Measurements from ENCODE around the gene NOL11. TPM values are rescaled to one million over a fixed set of nuclear protein-coding genes. Genes with fewer than 3 reads are reported as not detected.
"Not testable (repeated sequence)": the region's sequence is repeated elsewhere in the genome, so short reads cannot be mapped to it uniquely, and the experiment has no call there.

The NOL11 gene
- polyA plus RNA-seq, 6 donors from 2014 or later, result 22.6 to 34.2 (median 27.7) TPM

DNA sequence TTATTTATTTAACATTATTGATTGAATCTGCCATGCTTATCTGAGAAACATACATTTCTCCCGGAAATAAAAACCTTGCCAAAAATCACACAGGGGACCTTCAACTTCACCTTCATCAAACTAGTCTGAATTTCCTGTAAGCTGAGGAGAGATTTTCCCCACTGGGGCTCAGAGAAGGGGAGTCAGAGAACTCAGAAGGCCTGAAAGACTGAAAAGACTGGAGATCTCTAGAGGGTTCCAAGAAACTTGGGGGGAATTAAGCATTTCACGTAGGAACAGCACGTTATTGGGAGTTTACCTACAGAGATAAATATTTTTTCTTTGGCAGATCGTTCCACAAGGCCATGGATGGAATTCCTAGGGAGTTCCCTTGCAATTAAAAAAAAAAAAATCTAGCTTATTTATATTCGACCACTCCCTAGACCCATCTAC, 528 bp upstream of the NOL11 start:
- H3K36me3 Mint-ChIP-seq, result peaks cover 6 to 15% of the 10 kb centered on the region in 2 donors
- H3K27ac Mint-ChIP-seq, result peak overlapping the region; percentile 97 to 100 (median 99)
- peaks cover 16 to 28% (median 17%) of the 10 kb centered on the region in 3 donors for H3K4me1 Mint-ChIP-seq
- no peak for ATAC-seq (ENCODE audit: low read depth in 2 of 2)
- H3K4me3 Mint-ChIP-seq, result peak overlapping the region; percentile 97 to 100 (median 100)
- no peak for DNase-seq
- H3K27me3 Mint-ChIP-seq, result peaks cover 0 to 4% (median 0%) of the 10 kb centered on the region in 3 donors
- H3K9me3 Mint-ChIP-seq, result peaks cover 0 to 6% (median 0%) of the 10 kb centered on the region in 7 donors

DNA sequence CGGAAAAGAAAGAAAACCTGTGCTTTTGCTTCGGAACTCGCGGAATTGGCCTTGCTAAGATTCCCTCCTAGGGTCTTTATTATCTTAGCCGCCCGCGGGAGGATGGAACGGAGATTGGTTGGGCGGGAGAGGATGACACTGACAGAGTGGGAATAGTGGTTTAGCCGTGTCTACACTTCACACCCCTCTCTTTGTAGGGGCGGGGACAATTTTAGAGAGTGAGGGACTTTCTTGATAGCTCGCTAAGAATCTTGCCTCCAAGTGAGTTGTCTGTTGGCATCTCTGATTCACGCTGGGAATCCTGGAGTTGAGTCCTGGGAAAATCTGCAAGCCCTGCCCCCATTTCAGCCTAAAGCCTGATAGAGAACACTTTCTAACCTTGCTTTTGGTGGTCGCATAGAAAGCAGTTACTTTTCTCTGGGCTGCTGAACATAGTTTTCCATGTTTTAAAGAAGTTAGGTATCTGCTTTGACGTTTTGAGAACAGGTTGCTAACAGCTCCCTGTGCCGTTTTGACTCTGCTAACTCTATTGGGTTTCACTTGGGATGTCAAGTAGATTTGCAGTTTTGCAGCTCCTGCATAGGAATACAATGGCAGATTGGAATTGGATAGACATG, 697 bp downstream of the NOL11 start:
- Mint-ChIP-seq H3K36me3 (peaks cover 6 to 18% of the 10 kb centered on the region in 2 donors), H3K9me3 (peaks cover 0 to 2% (median 0%) of the 10 kb centered on the region in 7 donors), H3K27ac (peak overlapping the region; percentile 97 to 100 (median 99)), H3K27me3 (no peaks in the 10 kb centered on the region), H3K4me3 (peak overlapping the region; percentile 97 to 100 (median 100)), H3K4me1 (peaks cover 16 to 28% (median 17%) of the 10 kb centered on the region in 3 donors)
- peak in 1 of 2 donors; percentile 12 for ATAC-seq (ENCODE audit: low read depth in 2 of 2)
- no peak for DNase-seq

DNA sequence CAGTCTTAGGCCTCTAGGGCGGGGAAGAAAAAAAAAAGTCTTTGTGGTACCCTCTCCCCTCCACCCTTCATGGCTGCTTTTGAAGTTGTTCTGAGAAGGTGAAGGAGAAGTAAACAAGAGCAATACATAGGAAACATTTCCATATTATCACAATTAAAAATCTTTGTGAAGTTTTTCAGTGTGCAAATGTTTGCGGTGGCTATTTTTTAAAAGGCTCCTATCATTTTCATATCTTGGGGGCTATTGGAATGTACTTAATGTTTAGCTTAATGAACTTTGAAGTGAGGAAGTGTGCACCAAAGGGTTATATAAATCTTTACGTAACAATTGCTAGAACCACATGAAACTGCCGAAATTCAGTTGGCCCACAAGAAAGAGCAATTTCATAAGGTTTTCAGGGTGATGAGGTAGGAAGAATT, 7.6 kb downstream of the NOL11 start:
- Mint-ChIP-seq H3K4me3 (no peak overlapping the region), H3K4me1 (peaks cover 0 to 6% (median under 1%) of the 10 kb centered on the region in 3 donors), H3K27me3 (no peaks in the 10 kb centered on the region), H3K27ac (peak overlapping the region in 1 of 6 donors; percentile 42), H3K9me3 (no peaks in the 10 kb centered on the region), H3K36me3 (peaks cover 15 to 30% of the 10 kb centered on the region in 2 donors)
- ATAC-seq (ENCODE audit: low read depth in 2 of 2) (no peak), DNase-seq (no peak)

DNA sequence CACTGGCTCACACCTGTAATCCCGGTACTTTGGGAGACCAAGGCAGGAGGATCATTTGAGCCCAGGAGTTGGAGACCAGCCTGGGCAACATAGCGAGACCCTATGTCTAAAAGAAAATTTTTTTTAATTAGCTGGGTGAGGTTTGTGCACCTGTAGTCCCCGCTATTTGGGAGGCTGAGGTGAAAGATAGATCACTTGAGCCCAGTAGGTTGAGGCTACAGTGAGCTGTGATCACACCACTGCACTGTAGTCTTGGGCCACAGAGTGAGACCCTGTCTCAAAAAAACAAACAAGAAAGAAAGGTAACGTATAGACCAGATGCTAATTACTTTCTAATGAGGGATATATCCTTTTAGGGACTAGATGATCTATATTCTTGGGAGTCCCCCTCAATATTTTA, 8.1 kb downstream of the NOL11 start:
- H3K4me3 Mint-ChIP-seq, result no peak overlapping the region
- H3K36me3 Mint-ChIP-seq, result peaks cover 15 to 34% of the 10 kb centered on the region in 2 donors

DNA sequence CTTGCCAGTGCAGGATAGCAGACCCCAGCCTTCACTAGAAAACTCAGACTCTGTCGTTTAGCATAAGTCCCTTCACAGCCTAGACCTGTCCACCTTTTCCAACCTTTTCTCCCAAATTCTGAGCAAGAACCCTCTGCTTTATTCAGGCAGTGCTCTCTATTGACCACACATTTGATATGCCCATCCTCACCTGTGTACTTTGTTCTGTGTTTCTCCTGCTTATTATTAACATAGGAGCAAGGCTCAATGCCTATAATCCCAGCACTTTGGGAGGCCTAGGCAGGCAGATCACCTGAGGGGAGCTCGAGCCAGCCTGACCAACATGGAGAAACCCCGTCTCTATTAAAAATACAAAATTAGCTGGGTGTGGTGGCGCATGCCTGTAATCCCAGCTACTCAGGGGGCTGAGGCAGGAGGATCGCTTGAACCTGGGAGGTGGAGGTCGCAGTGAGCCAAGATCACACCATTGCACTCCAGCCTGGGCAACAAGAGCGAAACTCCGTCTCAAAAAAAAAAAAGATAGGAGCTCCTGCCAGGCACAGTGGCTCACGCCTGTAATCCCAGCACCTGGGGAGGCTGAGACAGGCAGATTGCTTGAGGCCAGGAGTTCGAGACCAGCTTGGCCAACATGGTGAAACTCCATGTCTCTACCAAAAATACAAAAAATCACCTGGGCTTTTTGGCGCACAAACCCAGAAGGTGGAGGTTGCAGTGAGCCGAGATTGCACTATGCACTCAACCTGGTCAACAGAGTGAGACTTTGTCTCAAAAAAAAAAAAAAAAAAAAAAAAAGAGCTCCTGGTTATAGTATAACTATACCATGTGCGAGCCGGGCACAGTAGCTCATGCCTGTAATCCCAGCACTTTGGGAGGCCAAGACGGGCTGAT, 9.7 kb downstream of the NOL11 start:
- Mint-ChIP-seq H3K36me3 (peaks cover 15 to 30% of the 10 kb centered on the region in 2 donors), H3K27ac (peak overlapping the region in 2 of 6 donors; percentile 26 to 60)
- not testable (repeated sequence) for H3K27me3 Mint-ChIP-seq; ATAC-seq (ENCODE audit: low read depth in 2 of 2); H3K9me3 Mint-ChIP-seq; DNase-seq; H3K4me1 Mint-ChIP-seq; H3K4me3 Mint-ChIP-seq

More for the DNA sequence above, 8.1 kb downstream of the NOL11 start:
- Mint-ChIP-seq H3K4me1 (peaks cover 0 to 6% (median 0%) of the 10 kb centered on the region in 3 donors), H3K27ac (peak overlapping the region in 2 of 6 donors; percentile 42 to 57), H3K9me3 (no peaks in the 10 kb centered on the region), H3K27me3 (no peaks in the 10 kb centered on the region)
- DNase-seq (no peak), ATAC-seq (ENCODE audit: low read depth in 2 of 2) (no peak)

DNA sequence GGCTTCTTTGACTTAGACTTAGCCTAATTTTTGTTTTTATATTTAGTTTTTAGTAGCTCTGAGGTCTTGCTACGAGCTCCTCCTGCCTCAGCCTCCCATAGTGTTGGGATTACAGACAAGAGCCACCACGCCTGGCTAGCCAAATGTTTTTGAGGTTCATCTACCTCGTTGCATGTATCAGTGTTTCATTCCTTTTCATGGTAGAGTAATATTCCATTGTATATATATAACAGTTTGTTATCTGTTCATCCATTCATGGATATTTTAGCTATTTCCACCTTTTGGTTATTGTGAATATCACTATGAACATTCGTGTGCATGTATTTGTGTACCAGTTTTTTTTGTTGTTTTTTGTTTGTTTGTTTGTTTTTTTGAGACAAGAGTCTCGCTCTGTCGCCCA, 12.2 kb downstream of the NOL11 start:
- no peak overlapping the region for H3K4me3 Mint-ChIP-seq
- peaks cover 15 to 41% of the 10 kb centered on the region in 2 donors for H3K36me3 Mint-ChIP-seq
- ATAC-seq (ENCODE audit: low read depth in 2 of 2) (no peak), DNase-seq (no peak)
- H3K4me1 Mint-ChIP-seq, result peaks cover 7 to 17% (median 14%) of the 10 kb centered on the region in 3 donors
- no peaks in the 10 kb centered on the region for H3K9me3 Mint-ChIP-seq
- H3K27ac Mint-ChIP-seq, result peak overlapping the region in 1 of 6 donors; percentile 84
- H3K27me3 Mint-ChIP-seq, result no peaks in the 10 kb centered on the region

DNA sequence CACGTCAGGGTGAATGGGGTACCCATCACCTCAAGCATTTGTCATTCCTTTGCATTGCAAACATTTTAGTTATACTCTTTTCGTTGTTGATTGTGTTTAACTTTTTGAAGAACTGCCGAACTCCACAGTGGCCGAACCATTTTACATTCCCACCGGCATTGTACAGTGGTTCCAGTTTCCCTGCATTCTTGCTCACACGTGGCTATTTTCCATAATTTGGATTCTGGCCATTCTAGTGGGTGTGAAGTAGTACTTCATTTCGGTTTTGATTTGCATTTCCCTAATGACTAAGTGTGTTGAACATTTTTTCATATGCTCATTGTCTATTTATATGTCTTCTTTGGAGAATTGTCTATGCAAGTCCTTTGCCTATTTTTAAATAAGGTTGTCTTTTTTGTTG, 13.0 kb downstream of the NOL11 start:
- peaks cover 7 to 17% (median 14%) of the 10 kb centered on the region in 3 donors for H3K4me1 Mint-ChIP-seq
- H3K27me3 Mint-ChIP-seq, result no peaks in the 10 kb centered on the region
- no peak overlapping the region for H3K27ac Mint-ChIP-seq
- no peak overlapping the region for H3K4me3 Mint-ChIP-seq
- H3K9me3 Mint-ChIP-seq, result no peaks in the 10 kb centered on the region
- DNase-seq, result no peak
- no peak for ATAC-seq (ENCODE audit: low read depth in 2 of 2)
- H3K36me3 Mint-ChIP-seq, result peaks cover 15 to 41% of the 10 kb centered on the region in 2 donors

DNA sequence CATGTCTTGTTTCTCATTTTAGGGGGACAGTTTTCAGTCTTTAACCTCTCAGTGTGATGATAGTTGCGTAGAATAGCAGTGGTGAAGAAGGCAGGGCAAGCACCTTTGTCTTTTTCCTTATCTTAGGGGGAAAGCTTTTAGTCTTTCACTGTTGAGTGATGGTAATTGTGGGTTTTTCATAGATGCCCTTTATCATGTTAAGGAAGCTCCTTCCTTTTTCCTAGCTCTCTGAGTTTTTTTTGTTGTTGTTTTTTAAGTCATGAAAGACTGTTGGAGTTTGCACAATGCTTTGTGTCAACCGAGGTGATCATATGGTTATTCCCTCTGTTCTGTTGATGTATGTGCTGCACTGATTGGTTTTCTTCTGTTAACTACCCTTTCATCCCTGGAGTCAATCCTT, 15.7 kb downstream of the NOL11 start:
- peaks cover 22 to 45% of the 10 kb centered on the region in 2 donors for H3K36me3 Mint-ChIP-seq
- no peaks in the 10 kb centered on the region for H3K27me3 Mint-ChIP-seq
- peaks cover 7 to 14% (median 13%) of the 10 kb centered on the region in 3 donors for H3K4me1 Mint-ChIP-seq
- DNase-seq (no peak), ATAC-seq (ENCODE audit: low read depth in 2 of 2) (no peak)
- H3K27ac Mint-ChIP-seq, result peak overlapping the region in 1 of 6 donors; percentile 3
- H3K4me3 Mint-ChIP-seq, result no peak overlapping the region
- H3K9me3 Mint-ChIP-seq, result no peaks in the 10 kb centered on the region

DNA sequence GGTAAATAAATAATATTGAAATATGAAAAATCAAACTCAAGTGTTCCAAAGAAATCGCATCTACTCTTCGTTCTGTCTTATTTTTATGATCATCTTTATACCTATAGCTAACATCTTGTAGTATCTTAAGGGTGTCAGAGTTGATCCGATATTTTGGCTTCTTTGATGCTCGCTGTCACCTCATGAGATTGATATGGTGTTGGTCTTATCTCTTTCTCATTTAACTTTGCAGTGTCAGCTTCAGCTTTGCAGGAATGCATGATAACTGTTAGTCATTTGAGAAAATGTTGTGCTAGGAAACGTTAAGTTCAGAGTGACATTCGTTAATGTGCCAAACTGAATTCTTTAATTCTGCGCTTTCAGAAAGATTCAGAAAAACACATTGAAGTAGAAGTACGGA, 19.4 kb downstream of the NOL11 start:
- Mint-ChIP-seq H3K4me1 (peaks cover 5 to 11% (median 10%) of the 10 kb centered on the region in 3 donors), H3K4me3 (no peak overlapping the region), H3K27me3 (no peaks in the 10 kb centered on the region), H3K36me3 (peaks cover 10 to 28% of the 10 kb centered on the region in 2 donors), H3K9me3 (no peaks in the 10 kb centered on the region), H3K27ac (no peak overlapping the region)
- ATAC-seq (ENCODE audit: low read depth in 2 of 2) (no peak), DNase-seq (no peak)

DNA sequence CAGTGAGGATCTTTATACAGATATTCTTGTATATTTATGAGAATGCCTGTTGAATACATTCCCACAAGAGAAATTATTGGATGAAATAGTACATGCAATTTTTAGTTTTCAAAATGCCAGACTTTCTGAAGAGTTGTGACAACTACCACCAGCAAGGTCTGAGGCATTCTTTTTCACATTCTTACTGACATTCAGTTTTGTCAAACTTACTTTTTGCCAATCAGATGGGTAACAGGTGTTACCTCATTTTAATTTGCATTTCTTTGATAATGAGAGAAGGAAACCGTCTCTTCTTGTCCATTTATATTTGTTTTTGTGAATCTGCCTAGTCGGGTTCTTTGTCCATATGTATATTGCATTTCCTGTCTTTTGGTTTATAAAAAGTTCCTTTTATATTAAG, 24.3 kb downstream of the NOL11 start:
- ATAC-seq (ENCODE audit: low read depth in 2 of 2) (no peak), DNase-seq (no peak)
- peaks cover 8 to 16% of the 10 kb centered on the region in 2 donors for H3K36me3 Mint-ChIP-seq
- H3K27ac Mint-ChIP-seq, result no peak overlapping the region
- peaks cover 0 to 3% (median 0%) of the 10 kb centered on the region in 3 donors for H3K4me1 Mint-ChIP-seq
- no peaks in the 10 kb centered on the region for H3K9me3 Mint-ChIP-seq
- H3K4me3 Mint-ChIP-seq, result no peak overlapping the region
- no peaks in the 10 kb centered on the region for H3K27me3 Mint-ChIP-seq

DNA sequence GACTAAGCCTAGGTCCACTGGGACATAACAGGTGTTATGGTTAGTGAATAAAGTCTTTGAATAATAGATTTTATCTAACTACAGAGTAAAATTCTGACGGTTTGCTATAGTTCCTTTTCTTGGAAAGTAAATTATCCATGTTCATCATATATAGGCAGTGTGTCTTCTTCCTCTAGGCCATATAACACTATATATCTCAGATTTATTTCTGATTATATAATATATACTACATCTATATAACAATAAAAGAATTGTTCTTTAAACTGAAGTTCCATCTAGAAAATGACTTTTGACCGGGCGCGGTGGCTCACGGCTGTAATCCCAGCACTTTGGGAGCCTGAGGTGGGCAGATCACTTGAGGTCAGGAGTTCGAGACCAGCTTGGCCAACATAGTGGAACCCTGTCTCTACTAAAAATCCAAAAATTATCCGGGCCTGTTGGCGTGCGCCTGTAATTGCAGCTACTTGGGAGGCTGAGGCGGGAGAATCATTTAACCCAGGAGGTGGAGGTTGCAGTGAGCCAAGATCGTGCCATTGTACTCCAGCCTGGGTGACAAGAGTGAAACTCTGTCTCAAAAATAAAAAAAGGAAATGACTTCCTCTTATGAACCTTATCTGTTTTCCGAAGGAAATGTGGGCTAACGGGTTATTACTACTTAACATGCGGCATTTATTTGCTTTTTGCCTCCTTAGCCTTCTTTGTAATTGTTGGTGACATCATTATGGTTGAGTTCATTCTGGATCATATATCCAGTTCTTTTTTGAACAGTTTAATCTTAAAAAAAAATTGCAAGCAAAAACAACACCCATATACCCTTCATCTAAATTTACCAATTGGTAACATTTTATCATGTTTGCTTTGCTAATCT, 29.2 kb downstream of the NOL11 start:
- Mint-ChIP-seq H3K4me1 (peaks cover 0 to 7% (median 4%) of the 10 kb centered on the region in 3 donors), H3K36me3 (peaks cover 10 to 13% of the 10 kb centered on the region in 2 donors), H3K4me3 (no peak overlapping the region), H3K27ac (peak overlapping the region in 4 of 6 donors; percentile 2 to 76 (median 44)), H3K9me3 (peaks cover 0 to 9% (median 0%) of the 10 kb centered on the region in 7 donors), H3K27me3 (no peaks in the 10 kb centered on the region)
- no peak for DNase-seq
- no peak for ATAC-seq (ENCODE audit: low read depth in 2 of 2)

DNA sequence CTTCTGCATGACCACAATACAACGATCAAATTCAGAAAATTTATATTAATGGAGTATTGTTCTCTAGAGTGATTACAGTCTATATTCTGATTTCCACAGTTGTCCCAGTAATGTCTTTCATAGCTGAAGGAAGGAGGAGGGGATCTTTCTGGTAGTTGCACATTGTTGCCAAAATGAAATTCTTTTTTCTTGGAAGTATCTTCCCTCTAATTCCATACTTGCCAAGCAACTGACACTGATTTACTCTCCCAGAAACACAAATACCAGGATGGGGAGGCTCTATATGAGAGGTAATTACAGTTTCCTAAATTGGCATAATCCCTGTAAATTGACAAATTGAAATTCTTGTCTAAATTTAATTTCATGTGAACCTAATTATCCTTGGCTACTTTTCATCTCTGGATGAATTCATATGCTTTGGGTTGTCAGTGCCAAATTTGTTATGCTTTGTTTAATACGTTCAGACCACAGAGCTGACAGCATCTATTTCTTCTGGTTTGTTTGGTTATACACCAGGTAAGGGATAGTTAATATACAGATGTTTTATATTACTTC, 30.0 kb downstream of the NOL11 start:
- Mint-ChIP-seq H3K27ac (peak overlapping the region in 4 of 6 donors; percentile 2 to 78 (median 44)), H3K27me3 (no peaks in the 10 kb centered on the region), H3K9me3 (peaks cover 0 to 9% (median 0%) of the 10 kb centered on the region in 7 donors), H3K4me1 (peaks cover 0 to 7% (median 4%) of the 10 kb centered on the region in 3 donors), H3K4me3 (no peak overlapping the region), H3K36me3 (peaks cover 10 to 13% of the 10 kb centered on the region in 2 donors)
- DNase-seq (no peak), ATAC-seq (ENCODE audit: low read depth in 2 of 2) (no peak)
